Upper lobe of left lung (tissue), 6 donors: ENCODE measurements around the gene VWA8. TPM values are rescaled to one million over a fixed set of nuclear protein-coding genes. Genes with fewer than 3 reads are reported as not detected.
A peak's percentile ranks its signal among the peaks of the same experiment; 100 is the strongest.

Experiments used
- ATAC-seq, 2 donors: fragments of 200-7000 bp; cut with Tn5 transposase; one replicate each; pipeline ENCODE4 v1.9.1; 2022; ENCODE audit warnings: mild to moderate bottlenecking in 2 of 2, moderate library complexity in 2 of 2; ENCODE audit not compliant: low FRiP score in 2 of 2
- DNase-seq, 2 donors: peaks; one replicate each; pipeline ENCODE4 v3.0.0-alpha.2; 2019 to 2020
- H3K27ac ChIP-seq, 4 donors: fragments of 200-600 bp; sonication (generic); one replicate each; pipeline ENCODE4 v1.5.1; 2016 to 2019
- H3K27me3 ChIP-seq, 4 donors: fragments of 200-600 bp; sonication (generic); one replicate each; pipeline ENCODE4 v1.5.1; 2017 to 2019
- H3K36me3 ChIP-seq, 4 donors: fragments of 200-600 bp; sonication (generic); one replicate each; pipeline ENCODE4 v1.5.1; 2016 to 2019
- H3K4me1 ChIP-seq, 4 donors: fragments of 200-600 bp; sonication (generic); one replicate each; pipeline ENCODE4 v1.5.1; 2018 to 2019
- H3K4me3 ChIP-seq, 4 donors: fragments of 200-600 bp; sonication (generic); one replicate each; pipeline ENCODE4 v1.5.1; 2017 to 2019; ENCODE audit warnings: mild to moderate bottlenecking in 2 of 4, moderate library complexity in 1 of 4
- H3K9me3 ChIP-seq, 4 donors: fragments of 200-600 bp; sonication (generic); one replicate each; pipeline ENCODE4 v1.5.1; 2018 to 2019
- EP300 ChIP-seq, 4 donors: sonication (generic); formaldehyde crosslinking; IDR thresholded peaks; one replicate each; pipeline ENCODE4 v1.5.1; 2017; ENCODE audit warnings: antibody characterized with exemption in 4 of 4, control low read depth in 2 of 4
- POLR2A ChIP-seq, 4 donors: fragments of 450-650 bp; IDR thresholded peaks; one replicate each; pipeline ENCODE4 v1.5.1; 2016 to 2017; ENCODE audit warnings: antibody characterized with exemption in 4 of 4, mild to moderate bottlenecking in 2 of 4
- POLR2AphosphoS5 ChIP-seq, 2 donors: sonication (generic); formaldehyde crosslinking; IDR thresholded peaks; one replicate each; pipeline ENCODE4 v1.5.1; 2017; ENCODE audit warnings: antibody characterized with exemption in 2 of 2
- WGBS, 2 donors: methylation state at CpG; one replicate each; pipeline ENCODE4 v1.1.5; 2017 to 2018; 5-methylcytosine and 5-hydroxymethylcytosine counted together
- total RNA-seq, 6 donors: library from RNA; depleted of rRNA in 4 of 6; stranded (reverse); fragments of >200 nt in 4 of 6; gene quantifications; one replicate each; pipeline versions ENCODE4 v1.1.0 to v1.2.1, GENCODE V29; 2016 to 2021
- TF ChIP-seq, protein P1 (sequence below), 6 experiments: fragments of 450-650 bp in 4 of 6; fragments of 200-600 bp in 2 of 6; sonication (generic) in 2 of 6; IDR thresholded peaks; one replicate each; pipeline ENCODE4 v1.5.1; 2016 to 2019; ENCODE audit warnings: antibody characterized with exemption in 6 of 6
- donor health status: DM: no; HTN: no; CAD: no; lungs with moderate emphysema.
- donor health status: DM: no; HTN: yes; CAD: no; lungs with severe emphysema.

Gene VWA8
- 10 to 100 TPM; 15.0 to 39.8 (median 16.9) TPM for total RNA-seq

DNA sequence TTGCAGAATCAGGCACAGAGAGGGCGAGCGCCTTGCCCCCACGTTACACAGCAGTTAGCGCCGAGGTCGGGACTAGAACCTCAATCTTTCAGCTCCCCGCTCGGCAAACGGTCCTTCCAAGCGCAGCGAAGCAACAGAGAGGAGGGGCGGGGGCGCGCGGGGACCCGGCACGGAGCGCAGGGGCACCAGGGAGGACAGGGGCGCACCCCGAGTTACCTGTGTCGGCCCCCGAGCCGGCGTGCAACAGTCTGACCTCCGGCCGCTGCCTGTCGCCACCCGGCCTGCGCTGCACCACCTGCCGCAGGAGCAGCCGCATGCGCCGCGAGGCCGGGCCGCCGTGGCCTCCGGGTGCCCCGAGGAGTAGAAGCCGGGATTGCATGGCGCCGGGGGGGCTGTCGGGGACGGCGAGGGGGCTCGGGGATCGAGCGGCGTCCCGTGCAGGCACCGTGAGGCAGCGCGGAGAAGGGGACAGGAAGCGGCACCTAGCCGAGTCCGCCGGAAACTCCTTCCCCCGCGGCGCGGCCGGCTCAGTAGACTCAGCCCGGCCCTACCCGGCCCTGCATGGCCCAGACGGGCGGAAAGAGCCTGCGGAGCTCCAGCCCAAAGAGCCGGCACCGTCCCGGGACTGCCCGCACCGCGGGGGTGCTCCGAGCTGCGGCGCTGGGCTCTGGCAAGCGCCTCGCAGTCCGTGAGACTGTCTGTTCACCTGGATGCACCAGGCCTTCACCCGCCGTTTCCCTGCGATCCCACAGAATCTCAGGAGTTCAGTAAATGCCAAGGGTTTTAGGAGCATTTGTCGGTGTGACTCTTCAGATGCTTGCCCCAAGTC is at the start of gene VWA8:
VWA8 (minus strand) TSS at position 473 of the 829 bp plus-strand sequence; CDS start at position 379, 94 bp downstream.
- Histone ChIP-seq H3K27ac (peak within 1 kb of the TSS; percentile 79 to 91 (median 85)), H3K9me3 (no peaks in the 10 kb centered on the region), H3K36me3 (no peaks in the 10 kb centered on the region), H3K4me3 (peak within 1 kb of the TSS; percentile 82 to 94 (median 86)), H3K27me3 (no peaks in the 10 kb centered on the region), H3K4me1 (peaks cover 9 to 17% (median 11%) of the 10 kb centered on the region in 4 donors)
- 0 to 3% methylated on average over 11 to 55 of the region's 83 CpGs for WGBS, 2 donors
- TF ChIP-seq EP300 (IDR thresholded peaks at IDR 0.05) (no peak), POLR2AphosphoS5 (IDR thresholded peaks at IDR 0.05) (peak in 1 of 2 donors; percentile 37), POLR2A (IDR thresholded peaks at IDR 0.05) (peak in 2 of 4 donors; percentile 20 to 52)
- ATAC-seq, result peak; percentile 95 to 97
- DNase-seq, result peak; percentile 82 to 97

DNA sequence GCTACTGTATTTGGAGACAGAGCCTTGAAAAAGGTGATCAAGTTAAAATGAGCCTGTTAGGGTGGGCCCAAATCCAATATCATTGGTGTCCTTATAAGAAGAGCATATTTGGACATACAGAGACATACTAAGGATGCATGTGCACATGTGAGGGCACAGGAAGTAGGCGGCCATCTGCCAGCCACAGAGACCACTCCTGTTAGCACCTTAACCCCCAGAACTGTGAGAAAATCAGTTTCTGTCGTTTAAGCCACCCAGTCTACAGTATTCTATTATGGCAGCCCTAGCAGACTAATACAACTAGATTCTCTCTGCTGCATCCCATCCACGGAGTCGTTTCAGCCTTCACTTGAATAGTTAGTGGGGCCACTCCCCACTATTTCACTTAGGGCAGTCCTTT is 48.1 kb upstream of the VWA8 start:
- Histone ChIP-seq H3K4me1 (peaks cover 0 to 5% (median 2%) of the 10 kb centered on the region in 4 donors), H3K9me3 (no peaks in the 10 kb centered on the region), H3K27ac (no peak overlapping the region), H3K27me3 (no peaks in the 10 kb centered on the region), H3K4me3 (no peak overlapping the region), H3K36me3 (no peaks in the 10 kb centered on the region)
- TF ChIP-seq, protein P1, sequence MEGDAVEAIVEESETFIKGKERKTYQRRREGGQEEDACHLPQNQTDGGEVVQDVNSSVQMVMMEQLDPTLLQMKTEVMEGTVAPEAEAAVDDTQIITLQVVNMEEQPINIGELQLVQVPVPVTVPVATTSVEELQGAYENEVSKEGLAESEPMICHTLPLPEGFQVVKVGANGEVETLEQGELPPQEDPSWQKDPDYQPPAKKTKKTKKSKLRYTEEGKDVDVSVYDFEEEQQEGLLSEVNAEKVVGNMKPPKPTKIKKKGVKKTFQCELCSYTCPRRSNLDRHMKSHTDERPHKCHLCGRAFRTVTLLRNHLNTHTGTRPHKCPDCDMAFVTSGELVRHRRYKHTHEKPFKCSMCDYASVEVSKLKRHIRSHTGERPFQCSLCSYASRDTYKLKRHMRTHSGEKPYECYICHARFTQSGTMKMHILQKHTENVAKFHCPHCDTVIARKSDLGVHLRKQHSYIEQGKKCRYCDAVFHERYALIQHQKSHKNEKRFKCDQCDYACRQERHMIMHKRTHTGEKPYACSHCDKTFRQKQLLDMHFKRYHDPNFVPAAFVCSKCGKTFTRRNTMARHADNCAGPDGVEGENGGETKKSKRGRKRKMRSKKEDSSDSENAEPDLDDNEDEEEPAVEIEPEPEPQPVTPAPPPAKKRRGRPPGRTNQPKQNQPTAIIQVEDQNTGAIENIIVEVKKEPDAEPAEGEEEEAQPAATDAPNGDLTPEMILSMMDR (IDR thresholded peaks at IDR 0.05), result no peak
- TF ChIP-seq EP300 (IDR thresholded peaks at IDR 0.05), result no peak
- TF ChIP-seq POLR2A (IDR thresholded peaks at IDR 0.05), result no peak
- no peak for TF ChIP-seq POLR2AphosphoS5 (IDR thresholded peaks at IDR 0.05)
- WGBS, 2 donors, result 85 to 89% methylated on average over 4 of the region's 4 CpGs
- ATAC-seq (no peak), DNase-seq (no peak)

DNA sequence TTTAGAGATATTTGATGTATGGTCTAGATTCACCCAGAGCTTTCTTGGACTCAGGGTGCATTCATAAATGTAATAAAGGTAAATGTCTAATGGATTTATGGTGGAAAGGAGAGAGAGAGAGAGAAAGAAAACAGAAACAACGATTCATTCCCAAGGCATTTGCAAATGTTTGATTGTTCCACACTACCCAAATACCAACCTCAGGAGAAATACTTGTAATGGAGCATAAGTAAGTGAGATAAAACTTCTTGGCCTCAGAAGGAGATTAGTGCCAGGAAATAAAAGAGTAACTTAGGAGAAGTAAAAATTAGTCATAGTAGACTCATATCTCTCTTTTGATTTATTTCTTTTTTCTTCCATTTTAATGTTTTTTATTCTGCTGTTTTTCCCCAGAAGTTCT is 46.9 kb upstream of the VWA8 start:
- Histone ChIP-seq H3K4me3 (no peak overlapping the region), H3K9me3 (no peaks in the 10 kb centered on the region), H3K27me3 (no peaks in the 10 kb centered on the region), H3K36me3 (no peaks in the 10 kb centered on the region), H3K4me1 (peaks cover 0 to 5% (median 2%) of the 10 kb centered on the region in 4 donors), H3K27ac (no peak overlapping the region)
- no peak for DNase-seq
- TF ChIP-seq, protein P1 (IDR thresholded peaks at IDR 0.05), result no peak
- TF ChIP-seq POLR2A (IDR thresholded peaks at IDR 0.05) (no peak), POLR2AphosphoS5 (IDR thresholded peaks at IDR 0.05) (no peak), EP300 (IDR thresholded peaks at IDR 0.05) (no peak)
- 68 to 71% methylated on average over 1 of the region's 1 CpG for WGBS, 2 donors
- ATAC-seq, result no peak

DNA sequence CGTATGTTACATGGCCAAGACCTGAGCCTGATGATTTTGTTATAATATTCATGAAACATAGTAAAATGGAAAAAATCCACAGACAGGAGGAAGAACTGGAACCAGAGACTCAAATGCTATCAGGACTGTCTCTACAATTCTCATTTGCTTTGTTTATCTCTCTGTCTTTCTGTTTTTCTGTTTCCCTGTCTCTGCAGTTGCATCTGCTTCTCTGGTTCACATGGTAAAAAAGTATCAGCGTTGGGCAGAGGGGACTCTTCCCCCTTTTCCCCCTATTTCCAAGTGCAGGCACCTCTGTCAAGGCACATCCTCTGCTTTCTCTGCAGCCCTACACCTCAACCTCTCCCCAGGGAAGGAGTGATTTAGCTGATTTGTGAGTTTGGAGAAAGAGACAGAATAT is 41.2 kb upstream of the VWA8 start:
- TF ChIP-seq, protein P1 (IDR thresholded peaks at IDR 0.05), result no peak
- TF ChIP-seq POLR2A (IDR thresholded peaks at IDR 0.05), result no peak
- TF ChIP-seq POLR2AphosphoS5 (IDR thresholded peaks at IDR 0.05), result no peak
- no peak for TF ChIP-seq EP300 (IDR thresholded peaks at IDR 0.05)
- Histone ChIP-seq H3K4me3 (no peak overlapping the region), H3K27ac (no peak overlapping the region), H3K27me3 (no peaks in the 10 kb centered on the region), H3K4me1 (no peaks in the 10 kb centered on the region), H3K36me3 (no peaks in the 10 kb centered on the region), H3K9me3 (no peaks in the 10 kb centered on the region)
- ATAC-seq (no peak), DNase-seq (no peak)
- 82 to 85% methylated on average over 2 of the region's 2 CpGs for WGBS, 2 donors

DNA sequence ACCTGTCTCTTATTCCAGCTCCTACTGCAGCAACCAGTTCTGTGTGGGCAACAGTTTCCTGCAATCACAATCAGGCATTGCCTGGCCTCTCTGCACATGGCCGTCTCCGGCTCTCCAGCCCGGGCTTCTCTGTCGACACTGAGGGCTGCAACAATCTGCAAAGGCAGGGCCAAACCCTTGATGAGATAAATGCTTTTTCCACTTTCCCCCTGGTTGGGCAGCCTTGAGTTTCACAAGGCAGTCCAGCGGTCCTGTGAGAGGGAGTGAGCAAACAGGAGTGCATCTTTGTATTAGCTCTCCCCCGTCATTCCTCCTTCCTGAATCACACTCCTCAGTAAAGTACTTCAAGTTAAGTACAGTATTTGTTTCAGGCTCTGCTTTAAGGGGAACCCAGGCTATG is 40.7 kb upstream of the VWA8 start:
- ATAC-seq, result peak; percentile 53 to 79
- H3K9me3 ChIP-seq, result no peaks in the 10 kb centered on the region
- no peak overlapping the region for H3K27ac ChIP-seq
- TF ChIP-seq EP300 (IDR thresholded peaks at IDR 0.05), result no peak
- TF ChIP-seq POLR2AphosphoS5 (IDR thresholded peaks at IDR 0.05), result no peak
- TF ChIP-seq POLR2A (IDR thresholded peaks at IDR 0.05), result no peak
- H3K27me3 ChIP-seq, result no peaks in the 10 kb centered on the region
- WGBS, 2 donors, result 43 to 63% methylated on average over 6 of the region's 6 CpGs
- H3K4me3 ChIP-seq, result no peak overlapping the region
- no peaks in the 10 kb centered on the region for H3K36me3 ChIP-seq
- H3K4me1 ChIP-seq, result no peaks in the 10 kb centered on the region
- peak; percentile 22 to 37 for DNase-seq
